ENCODE measurements around the gene CCDC74B.
"Not testable (repeated sequence)": the region's sequence is repeated elsewhere in the genome, so short reads cannot be mapped to it uniquely, and the experiment has no call there.

DNA sequence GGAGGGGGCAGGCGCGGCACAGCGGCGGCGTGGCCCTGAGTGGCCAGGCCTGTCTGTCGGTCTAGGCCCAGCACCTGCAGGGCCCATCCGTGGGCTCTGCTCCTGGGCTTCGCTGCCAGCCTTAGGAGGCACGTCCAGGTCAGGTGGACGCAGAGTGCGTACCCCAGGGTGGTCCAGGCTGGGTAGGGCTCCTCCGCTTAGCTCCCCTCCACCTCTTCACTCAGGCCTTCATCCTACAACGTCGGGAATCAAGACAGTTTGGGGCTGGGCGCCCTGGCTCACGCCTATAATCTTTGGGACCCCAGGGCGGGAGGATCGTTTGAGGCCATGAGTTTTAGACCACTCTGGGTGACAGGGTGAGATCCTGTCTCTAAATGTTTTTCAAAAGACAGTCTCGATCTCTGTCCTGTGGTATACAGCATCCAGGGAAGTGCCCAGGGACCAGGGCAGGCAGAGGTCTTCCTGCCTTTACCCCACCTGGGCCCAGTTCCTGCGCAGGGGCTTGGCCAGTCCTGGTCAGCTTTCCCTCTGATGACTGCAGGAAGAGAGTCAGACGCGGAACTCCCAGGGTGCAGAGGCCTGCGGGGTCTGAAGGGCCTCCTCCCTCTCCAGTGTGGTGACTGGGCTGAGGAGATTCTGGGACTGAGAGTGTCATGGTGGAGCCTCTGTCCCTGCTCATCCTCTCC lies 38.1 kb upstream of the CCDC74B start:
- TF ChIP-seq, protein P1, sequence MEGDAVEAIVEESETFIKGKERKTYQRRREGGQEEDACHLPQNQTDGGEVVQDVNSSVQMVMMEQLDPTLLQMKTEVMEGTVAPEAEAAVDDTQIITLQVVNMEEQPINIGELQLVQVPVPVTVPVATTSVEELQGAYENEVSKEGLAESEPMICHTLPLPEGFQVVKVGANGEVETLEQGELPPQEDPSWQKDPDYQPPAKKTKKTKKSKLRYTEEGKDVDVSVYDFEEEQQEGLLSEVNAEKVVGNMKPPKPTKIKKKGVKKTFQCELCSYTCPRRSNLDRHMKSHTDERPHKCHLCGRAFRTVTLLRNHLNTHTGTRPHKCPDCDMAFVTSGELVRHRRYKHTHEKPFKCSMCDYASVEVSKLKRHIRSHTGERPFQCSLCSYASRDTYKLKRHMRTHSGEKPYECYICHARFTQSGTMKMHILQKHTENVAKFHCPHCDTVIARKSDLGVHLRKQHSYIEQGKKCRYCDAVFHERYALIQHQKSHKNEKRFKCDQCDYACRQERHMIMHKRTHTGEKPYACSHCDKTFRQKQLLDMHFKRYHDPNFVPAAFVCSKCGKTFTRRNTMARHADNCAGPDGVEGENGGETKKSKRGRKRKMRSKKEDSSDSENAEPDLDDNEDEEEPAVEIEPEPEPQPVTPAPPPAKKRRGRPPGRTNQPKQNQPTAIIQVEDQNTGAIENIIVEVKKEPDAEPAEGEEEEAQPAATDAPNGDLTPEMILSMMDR (IDR thresholded peaks at IDR 0.05; ENCODE audit: control extremely low read depth in 1 of 3, insufficient read depth in 1 of 3, low read depth in 1 of 3, low read length in 3 of 3): not testable (repeated sequence)
- TF ChIP-seq PHF8 (conservative IDR thresholded peaks at IDR 0.05; ENCODE audit: low read depth, low read length); POLR2A (IDR thresholded peaks at IDR 0.05; ENCODE audit: control extremely low read depth in 1 of 2, low read depth in 2 of 2, low read length in 2 of 2); FOSL1 (IDR thresholded peaks at IDR 0.05; ENCODE audit: insufficient read depth, low read depth, low read length); JUND (IDR thresholded peaks at IDR 0.05; ENCODE audit: low read length): not testable (repeated sequence)

Measured in H1 (cell line).